PFSK-1 (cell line): ENCODE measurements around the gene ANXA1.

Experiments used
- FOXP2 ChIP-seq: optimal IDR thresholded peaks from 2 replicates; pipeline ENCODE3; 2011; ENCODE audit warnings: borderline replicate concordance, control low read depth, inconsistent platforms; ENCODE audit not compliant: insufficient read depth; ENCODE audit errors: extremely low read length, extremely low read depth
- POLR2AphosphoS5 ChIP-seq: IDR thresholded peaks from 2 replicates; pipeline ENCODE4 v1.6.1; 2012; ENCODE audit warnings: low read depth, mild to moderate bottlenecking, control low read depth, low read length, moderate library complexity
- REST ChIP-seq, 2 experiments: IDR thresholded peaks; 2 replicates each; pipeline versions ENCODE4 v1.6.1 to v1.8.0; 2011 to 2012; ENCODE audit warnings: low read depth in 2 of 2, low read length in 2 of 2, control low read depth in 1 of 2, inconsistent platforms in 1 of 2, mild to moderate bottlenecking in 1 of 2, moderate library complexity in 1 of 2; ENCODE audit not compliant: insufficient read depth in 1 of 2
- SIN3A ChIP-seq: IDR thresholded peaks from 2 replicates; pipeline ENCODE4 v1.6.1; 2012; ENCODE audit warnings: mild to moderate bottlenecking, low read length, moderate library complexity, borderline replicate concordance; ENCODE audit not compliant: insufficient read depth
- TAF1 ChIP-seq: IDR thresholded peaks from 2 replicates; pipeline ENCODE4 v1.6.1; 2012; ENCODE audit warnings: low read length, control low read depth, borderline replicate concordance; ENCODE audit not compliant: insufficient read depth

Gene ANXA1

GRCh38 chr9:73138516-73138915 is 13.1 kb upstream of the ANXA1 start:
- no peak for TF ChIP-seq REST (IDR thresholded peaks at IDR 0.05; ENCODE audit: insufficient read depth in 1 of 2, low read depth in 2 of 2, low read length in 2 of 2)
- TF ChIP-seq SIN3A: no peak
- TF ChIP-seq TAF1: no peak
- TF ChIP-seq POLR2AphosphoS5: no peak
- no peak for TF ChIP-seq FOXP2

GRCh38 chr9:73141282-73141681 is 10.4 kb upstream of the ANXA1 start:
- TF ChIP-seq SIN3A (no peak), FOXP2 (no peak), REST (IDR thresholded peaks at IDR 0.05; ENCODE audit: insufficient read depth in 1 of 2, low read depth in 2 of 2, low read length in 2 of 2) (no peak), TAF1 (no peak)

- TF ChIP-seq POLR2AphosphoS5: no peak
- TF ChIP-seq REST (IDR thresholded peaks at IDR 0.05; ENCODE audit: insufficient read depth in 1 of 2, low read depth in 2 of 2, low read length in 2 of 2): no peak
- no peak for TF ChIP-seq SIN3A
- TF ChIP-seq FOXP2: no peak
- no peak for TF ChIP-seq TAF1
These were observed 7.8 kb upstream of the ANXA1 start for GRCh38 chr9:73143711-73144328.

- TF ChIP-seq SIN3A (no peak), TAF1 (no peak), FOXP2 (no peak), REST (IDR thresholded peaks at IDR 0.05; ENCODE audit: insufficient read depth in 1 of 2, low read depth in 2 of 2, low read length in 2 of 2) (no peak), POLR2AphosphoS5 (no peak)
These were observed 5.4 kb upstream of the ANXA1 start for GRCh38 chr9:73146111-73146815.
